ENCODE results near the gene MARCKSL1. TPM values are rescaled to one million over a fixed set of nuclear protein-coding genes. Genes with fewer than 3 reads are reported as not detected.

MARCKSL1 gene, protein sequence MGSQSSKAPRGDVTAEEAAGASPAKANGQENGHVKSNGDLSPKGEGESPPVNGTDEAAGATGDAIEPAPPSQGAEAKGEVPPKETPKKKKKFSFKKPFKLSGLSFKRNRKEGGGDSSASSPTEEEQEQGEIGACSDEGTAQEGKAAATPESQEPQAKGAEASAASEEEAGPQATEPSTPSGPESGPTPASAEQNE
- total RNA-seq (10 to 100 TPM; 31.0 to 34.7 TPM), polyA plus RNA-seq (10 to 100 TPM in 1 of 2 donors, 1 to 10 TPM in 1; 4.7 to 10.1 TPM)
- long read RNA-seq, donor 1, transcript MARCKSL1-201 (2 exons, 1,699 nt): major isoform, 21 of 31 reads
- long read RNA-seq, donor 1, partial matches to known transcripts: 8 of 31 reads
- long read RNA-seq, donor 1, other reads (novel, unspliced or antisense): 2 of 31 reads
- long read RNA-seq, donor 2, transcript MARCKSL1-201 (2 exons, 1,699 nt): major isoform, 89 of 97 reads
- long read RNA-seq, donor 2, partial matches to known transcripts: 4 of 97 reads
- long read RNA-seq, donor 2, other reads (novel, unspliced or antisense): 4 of 97 reads

DNA sequence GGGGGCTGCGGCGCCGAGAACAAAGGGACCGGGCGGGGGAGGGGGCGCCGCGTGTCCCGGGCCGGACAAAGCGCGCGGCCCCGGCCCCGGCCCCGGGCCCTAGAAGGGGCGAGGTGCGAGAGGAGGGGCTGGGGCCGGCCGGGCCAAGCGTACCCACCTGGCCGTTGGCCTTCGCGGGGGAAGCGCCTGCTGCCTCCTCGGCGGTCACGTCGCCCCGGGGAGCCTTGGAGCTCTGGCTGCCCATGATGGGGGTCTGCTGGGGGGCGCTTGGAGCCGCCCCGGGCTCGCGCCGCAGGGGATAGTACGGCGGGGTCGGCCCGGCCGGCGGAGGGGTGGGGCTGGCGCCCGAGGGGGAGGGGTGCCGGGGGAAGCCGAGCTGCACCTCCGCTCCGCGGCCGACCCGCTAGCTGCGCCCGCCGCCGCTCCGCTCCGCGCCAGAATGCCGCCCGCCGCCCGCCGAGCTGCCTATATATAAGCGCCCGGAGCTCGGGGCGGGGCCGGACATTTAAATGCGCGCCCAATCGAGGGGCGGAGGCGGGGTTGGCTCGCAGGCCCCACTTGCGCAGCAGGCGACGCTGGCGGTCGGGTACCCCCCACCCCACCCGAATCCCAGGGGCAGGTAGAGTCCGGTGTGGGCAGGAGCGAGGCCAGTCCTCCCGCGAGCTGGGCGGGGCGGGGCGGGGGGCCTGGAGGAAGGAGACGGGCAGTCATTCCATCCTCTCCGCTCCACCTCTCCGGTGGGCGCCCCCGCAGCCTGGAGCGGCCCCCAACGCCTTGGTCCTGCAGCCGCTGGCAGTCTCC, at the start of gene MARCKSL1:
MARCKSL1 (minus strand) TSS at position 444 of the 801 bp plus-strand sequence; CDS start at position 244, 200 bp downstream.
- H3K9me3 ChIP-seq (ENCODE audit: control insufficient read depth, low read length): no peaks in the 10 kb centered on the region
- no peaks in the 10 kb centered on the region for H3K27me3 ChIP-seq (ENCODE audit: control insufficient read depth in 1 of 2, insufficient read depth in 2 of 2, low read length in 1 of 2)
- peak within 1 kb of the TSS; percentile 43 to 55 for H3K4me3 ChIP-seq (ENCODE audit: low read length in 2 of 2)
- DNase-seq (peak; percentile 82 to 93), ATAC-seq (ENCODE audit: low FRiP score) (peak; percentile 84)
- peaks cover 0 to 5% of the 10 kb centered on the region in 2 donors for H3K36me3 ChIP-seq (ENCODE audit: control insufficient read depth in 1 of 2, insufficient read depth in 2 of 2, low read length in 1 of 2)
- no peak within 1 kb of the TSS for H3K27ac ChIP-seq (ENCODE audit: low read depth in 1 of 2, low read length in 2 of 2)
- WGBS, 2 donors: 1% methylated on average over 39 to 95 of the region's 95 CpGs
- H3K4me1 ChIP-seq (ENCODE audit: control insufficient read depth in 1 of 2, insufficient read depth in 2 of 2, low read length in 2 of 2): no peaks in the 10 kb centered on the region
- intact Hi-C loops (cut with DNase I): no loop called here

DNA sequence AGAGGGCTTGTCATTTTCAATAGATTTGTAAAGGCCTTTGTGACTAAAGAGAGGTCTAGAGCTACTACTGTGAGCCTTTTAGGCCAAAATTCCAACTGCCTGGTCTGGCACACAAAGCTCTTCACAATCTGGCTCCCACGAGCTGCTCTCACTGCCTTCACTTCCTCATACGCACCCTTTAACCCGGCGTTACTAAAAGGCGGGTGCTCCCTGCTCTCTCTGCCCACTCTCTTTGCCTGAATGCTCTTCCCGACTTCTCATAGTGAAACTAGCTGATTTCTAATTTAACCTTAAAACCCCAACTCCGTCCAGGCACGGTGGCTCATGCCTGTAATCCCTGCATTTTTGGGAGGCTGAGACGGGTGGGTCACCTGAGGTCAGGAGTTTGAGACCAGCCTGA, 44.0 kb upstream of the MARCKSL1 start:
- ATAC-seq (ENCODE audit: low FRiP score) (no peak), DNase-seq (no peak)
- Histone ChIP-seq H3K27ac (ENCODE audit: low read depth in 1 of 2, low read length in 2 of 2) (no peak overlapping the region), H3K4me3 (ENCODE audit: low read length in 2 of 2) (no peak overlapping the region), H3K27me3 (ENCODE audit: control insufficient read depth in 1 of 2, insufficient read depth in 2 of 2, low read length in 1 of 2) (no peaks in the 10 kb centered on the region), H3K9me3 (ENCODE audit: control insufficient read depth, low read length) (no peaks in the 10 kb centered on the region), H3K4me1 (ENCODE audit: control insufficient read depth in 1 of 2, insufficient read depth in 2 of 2, low read length in 2 of 2) (no peaks in the 10 kb centered on the region), H3K36me3 (ENCODE audit: control insufficient read depth in 1 of 2, insufficient read depth in 2 of 2, low read length in 1 of 2) (peaks cover 4 to 23% of the 10 kb centered on the region in 2 donors)
- intact Hi-C loops (cut with DNase I): no loop called here
- WGBS, 2 donors: 92 to 93% methylated on average over 9 of the region's 9 CpGs

DNA sequence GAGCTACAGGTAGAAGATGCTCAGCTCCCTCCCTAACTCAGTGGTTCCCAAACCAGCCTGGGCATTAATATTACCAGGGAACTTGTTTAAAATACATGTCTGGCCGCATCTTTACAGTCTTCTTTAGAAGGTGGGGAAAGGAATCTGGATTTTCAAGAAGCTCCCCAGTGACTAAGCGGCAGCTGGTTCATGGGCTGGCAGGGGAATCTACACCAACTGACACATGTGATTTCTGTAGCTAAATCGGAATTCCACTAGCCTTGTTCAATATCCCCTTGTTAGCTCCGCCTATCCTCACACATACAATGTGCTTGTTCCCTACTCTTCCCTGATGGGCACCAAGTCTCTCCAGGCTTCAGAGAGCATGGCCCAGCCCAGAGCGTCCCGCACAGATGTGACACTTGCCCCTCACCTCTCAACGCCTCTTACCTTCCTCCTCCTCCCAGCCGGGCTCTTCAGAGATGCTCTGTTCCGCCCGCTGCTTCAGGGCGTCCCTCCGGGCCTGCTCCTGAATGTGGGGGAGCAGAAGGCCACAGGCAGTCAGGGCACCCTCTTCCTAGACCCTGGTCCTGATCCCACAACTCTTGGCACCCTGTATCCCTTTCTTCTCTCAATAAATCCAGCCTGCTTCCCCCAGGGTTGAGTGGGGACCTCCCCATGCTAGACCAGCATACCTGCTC, 41.6 kb upstream of the MARCKSL1 start:
- Histone ChIP-seq H3K4me1 (ENCODE audit: control insufficient read depth in 1 of 2, insufficient read depth in 2 of 2, low read length in 2 of 2) (no peaks in the 10 kb centered on the region), H3K36me3 (ENCODE audit: control insufficient read depth in 1 of 2, insufficient read depth in 2 of 2, low read length in 1 of 2) (peaks cover 1 to 21% of the 10 kb centered on the region in 2 donors), H3K9me3 (ENCODE audit: control insufficient read depth, low read length) (no peaks in the 10 kb centered on the region), H3K4me3 (ENCODE audit: low read length in 2 of 2) (no peak overlapping the region), H3K27me3 (ENCODE audit: control insufficient read depth in 1 of 2, insufficient read depth in 2 of 2, low read length in 1 of 2) (no peaks in the 10 kb centered on the region), H3K27ac (ENCODE audit: low read depth in 1 of 2, low read length in 2 of 2) (no peak overlapping the region)
- ATAC-seq (ENCODE audit: low FRiP score) (no peak), DNase-seq (no peak)
- intact Hi-C loops (cut with DNase I): no loop called here
- 91% methylated on average over 10 to 12 of the region's 12 CpGs for WGBS, 2 donors

DNA sequence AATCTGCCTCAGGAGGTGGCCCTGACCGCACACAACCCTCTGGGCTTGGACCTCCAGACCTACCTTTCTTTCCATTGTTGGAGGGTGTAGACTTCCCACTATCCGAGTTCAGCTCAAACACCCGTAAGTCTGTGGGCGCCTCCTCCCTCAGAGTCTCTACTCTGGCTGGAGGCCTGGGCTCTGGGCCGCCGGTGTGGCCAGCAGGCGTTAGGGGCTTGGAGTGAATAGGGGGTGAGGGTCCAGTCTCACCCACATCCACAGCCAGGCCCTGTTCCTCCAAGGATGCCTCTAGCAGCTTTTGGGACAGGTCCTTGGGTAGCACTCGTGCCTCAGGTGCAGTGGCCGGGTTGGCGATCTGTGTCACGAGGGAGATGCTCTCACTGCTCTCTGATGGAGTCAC, 40.2 kb upstream of the MARCKSL1 start:
- H3K36me3 ChIP-seq (ENCODE audit: control insufficient read depth in 1 of 2, insufficient read depth in 2 of 2, low read length in 1 of 2): peaks cover 3 to 25% of the 10 kb centered on the region in 2 donors
- intact Hi-C loops (cut with DNase I): no loop called here

DNA sequence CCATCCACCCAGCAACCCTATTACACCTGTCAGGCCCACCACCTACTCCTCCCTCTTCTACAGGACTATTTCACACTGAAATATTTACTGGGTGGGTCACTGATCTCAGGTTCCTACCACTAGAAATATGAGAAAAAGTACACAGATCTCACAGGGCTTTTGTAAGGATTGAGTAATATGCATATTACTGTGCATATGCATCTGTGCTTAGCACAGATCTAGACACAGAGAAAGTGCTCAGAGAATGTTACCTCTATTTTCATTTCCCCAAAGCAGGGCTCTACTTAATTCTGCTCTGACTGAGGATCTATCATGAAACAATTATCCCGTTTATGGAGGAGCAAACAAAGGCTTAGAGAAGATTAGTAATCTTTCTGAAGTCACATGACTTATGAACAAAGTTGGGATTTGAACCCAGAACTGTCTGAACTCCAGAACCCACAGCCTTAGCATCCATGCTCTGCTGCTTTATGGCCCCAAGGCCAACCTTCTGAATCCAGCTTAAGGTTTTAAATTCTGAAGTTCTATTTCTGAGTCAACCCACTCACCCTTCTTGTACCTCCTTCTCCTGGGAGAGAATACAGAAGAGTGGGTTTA, 38.1 kb upstream of the MARCKSL1 start:
- DNase-seq: no peak
- H3K36me3 ChIP-seq (ENCODE audit: control insufficient read depth in 1 of 2, insufficient read depth in 2 of 2, low read length in 1 of 2): peaks cover 3 to 20% of the 10 kb centered on the region in 2 donors
- H3K4me3 ChIP-seq (ENCODE audit: low read length in 2 of 2): no peak overlapping the region
- H3K4me1 ChIP-seq (ENCODE audit: control insufficient read depth in 1 of 2, insufficient read depth in 2 of 2, low read length in 2 of 2): no peaks in the 10 kb centered on the region
- H3K9me3 ChIP-seq (ENCODE audit: control insufficient read depth, low read length): no peaks in the 10 kb centered on the region
- H3K27ac ChIP-seq (ENCODE audit: low read depth in 1 of 2, low read length in 2 of 2): no peak overlapping the region
- ATAC-seq (ENCODE audit: low FRiP score): no peak
- 82 to 84% methylated on average over 1 of the region's 1 CpG for WGBS, 2 donors
- H3K27me3 ChIP-seq (ENCODE audit: control insufficient read depth in 1 of 2, insufficient read depth in 2 of 2, low read length in 1 of 2): no peaks in the 10 kb centered on the region
- intact Hi-C loops (cut with DNase I): no loop called here

More for the DNA sequence above, 40.2 kb upstream of the MARCKSL1 start:
- Histone ChIP-seq H3K4me3 (ENCODE audit: low read length in 2 of 2) (no peak overlapping the region), H3K4me1 (ENCODE audit: control insufficient read depth in 1 of 2, insufficient read depth in 2 of 2, low read length in 2 of 2) (no peaks in the 10 kb centered on the region), H3K27me3 (ENCODE audit: control insufficient read depth in 1 of 2, insufficient read depth in 2 of 2, low read length in 1 of 2) (no peaks in the 10 kb centered on the region), H3K9me3 (ENCODE audit: control insufficient read depth, low read length) (no peaks in the 10 kb centered on the region), H3K27ac (ENCODE audit: low read depth in 1 of 2, low read length in 2 of 2) (no peak overlapping the region)
- ATAC-seq (ENCODE audit: low FRiP score) (no peak), DNase-seq (peak in 1 of 2 donors; percentile 48)
- 85 to 90% methylated on average over 11 of the region's 11 CpGs for WGBS, 2 donors

DNA sequence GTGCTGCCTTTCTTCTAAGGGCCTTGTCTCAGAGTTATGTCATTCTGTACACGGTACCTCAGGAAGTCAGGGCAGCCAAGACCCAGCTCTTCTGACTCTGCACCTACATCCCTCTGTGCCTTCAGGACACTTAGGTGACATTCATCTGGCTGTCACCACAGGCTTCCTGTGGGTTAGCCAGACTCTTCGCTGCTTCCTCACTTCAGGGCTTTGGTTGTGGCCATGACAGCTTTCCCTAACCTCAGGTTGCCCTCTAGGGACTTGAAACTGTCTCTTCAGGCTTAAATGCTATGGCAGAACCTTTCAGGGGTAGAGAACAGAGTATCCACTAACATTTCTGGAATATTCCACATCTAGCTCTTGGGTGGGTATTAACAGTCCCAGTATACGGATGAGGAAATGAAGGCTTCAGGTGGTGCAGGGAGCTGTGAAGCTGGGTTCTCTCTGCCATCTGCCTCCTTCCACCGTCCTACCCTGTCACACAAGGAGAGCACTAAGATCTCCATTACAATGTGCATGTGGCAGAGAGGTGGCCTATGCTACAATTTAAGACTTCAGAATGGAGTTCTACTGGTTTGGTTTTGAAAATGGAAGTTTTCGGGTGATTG, 36.2 kb upstream of the MARCKSL1 start:
- Histone ChIP-seq H3K27me3 (ENCODE audit: control insufficient read depth in 1 of 2, insufficient read depth in 2 of 2, low read length in 1 of 2) (no peaks in the 10 kb centered on the region), H3K9me3 (ENCODE audit: control insufficient read depth, low read length) (no peaks in the 10 kb centered on the region), H3K27ac (ENCODE audit: low read depth in 1 of 2, low read length in 2 of 2) (no peak overlapping the region), H3K4me1 (ENCODE audit: control insufficient read depth in 1 of 2, insufficient read depth in 2 of 2, low read length in 2 of 2) (no peaks in the 10 kb centered on the region), H3K4me3 (ENCODE audit: low read length in 2 of 2) (no peak overlapping the region), H3K36me3 (ENCODE audit: control insufficient read depth in 1 of 2, insufficient read depth in 2 of 2, low read length in 1 of 2) (peaks cover 3 to 17% of the 10 kb centered on the region in 2 donors)
- ATAC-seq (ENCODE audit: low FRiP score): no peak
- WGBS, 2 donors: 87 to 91% methylated on average over 5 of the region's 5 CpGs
- intact Hi-C loops (cut with DNase I): no loop called here
- DNase-seq: no peak

DNA sequence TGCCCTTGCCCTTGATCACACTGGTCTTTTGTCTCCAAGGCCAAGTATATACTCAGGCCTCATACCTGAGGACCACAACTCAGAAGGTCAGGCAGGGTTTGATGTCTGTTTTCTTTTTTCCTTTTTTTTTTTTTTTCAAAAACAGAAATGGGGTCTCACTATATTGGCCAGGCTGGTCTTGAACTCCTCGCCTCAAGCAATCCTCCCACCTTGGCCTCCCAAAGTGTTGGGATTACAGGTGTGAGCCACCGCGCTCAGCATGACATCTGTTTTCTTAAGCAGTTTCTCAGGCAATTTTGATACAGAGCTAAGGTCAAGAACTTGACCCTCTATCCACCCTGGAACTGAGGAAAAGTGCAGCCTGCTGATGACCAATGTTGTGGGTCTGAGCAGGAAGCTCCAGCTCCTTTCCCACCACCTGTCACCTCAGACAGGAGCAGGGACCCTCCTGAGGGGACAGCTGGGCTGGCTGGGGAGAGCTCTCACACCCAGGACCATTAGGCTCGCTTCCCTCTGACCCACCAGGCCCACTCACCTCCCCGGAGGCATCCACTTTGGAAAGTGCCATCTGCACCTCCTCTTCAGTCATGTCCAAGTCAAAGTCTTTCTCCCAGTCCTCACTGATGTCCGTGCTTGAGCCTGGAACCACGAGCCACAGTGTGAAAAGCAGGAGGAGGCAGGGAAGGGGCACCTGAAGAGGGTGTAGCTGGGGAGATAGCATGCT, 32.0 kb upstream of the MARCKSL1 start:
- DNase-seq: peak in 1 of 2 donors; percentile 57
- Histone ChIP-seq H3K9me3 (ENCODE audit: control insufficient read depth, low read length) (no peaks in the 10 kb centered on the region), H3K4me1 (ENCODE audit: control insufficient read depth in 1 of 2, insufficient read depth in 2 of 2, low read length in 2 of 2) (no peaks in the 10 kb centered on the region), H3K36me3 (ENCODE audit: control insufficient read depth in 1 of 2, insufficient read depth in 2 of 2, low read length in 1 of 2) (peaks cover 6 to 16% of the 10 kb centered on the region in 2 donors), H3K27ac (ENCODE audit: low read depth in 1 of 2, low read length in 2 of 2) (no peak overlapping the region), H3K27me3 (ENCODE audit: control insufficient read depth in 1 of 2, insufficient read depth in 2 of 2, low read length in 1 of 2) (no peaks in the 10 kb centered on the region), H3K4me3 (ENCODE audit: low read length in 2 of 2) (no peak overlapping the region)
- intact Hi-C loops (cut with DNase I): no loop called here
- 90 to 94% methylated on average over 7 of the region's 7 CpGs for WGBS, 2 donors
- no peak for ATAC-seq (ENCODE audit: low FRiP score)

Measured in aorta (tissue), 5 donors.